GM12865 (cell line): ENCODE data around the gene CCDC149.

Experiments
- DNase-seq: peaks from one replicate; pipeline ENCODE4 v3.0.0; 2010; ENCODE audit warnings: low read depth
- H3K4me3 ChIP-seq: 2 replicates; pipeline ENCODE4 v1.5.1; 2011; ENCODE audit warnings: mild to moderate bottlenecking, low read depth, low read length, control low read depth
- CTCF ChIP-seq: IDR thresholded peaks from 2 replicates; pipeline ENCODE4 v1.5.1; 2011; ENCODE audit warnings: low read length, control low read depth, low read depth, inconsistent platforms; ENCODE audit not compliant: insufficient read depth; ENCODE audit errors: missing control alignments

Gene CCDC149

GRCh38 chr4:24862073-24862751 is 50.6 kb downstream of the CCDC149 start:
- peak; percentile 47 for DNase-seq
- no peak overlapping the region for H3K4me3 ChIP-seq
- no peak for TF ChIP-seq CTCF

- DNase-seq, result no peak
Observed at GRCh38 chr4:24858550-24858949, 54.3 kb downstream of the CCDC149 start.

GRCh38 chr4:24858026-24858425 is 54.8 kb downstream of the CCDC149 start:
- DNase-seq, result no peak
- no peak for TF ChIP-seq CTCF
- no peak overlapping the region for H3K4me3 ChIP-seq

More at GRCh38 chr4:24858550-24858949, 54.3 kb downstream of the CCDC149 start:
- no peak overlapping the region for H3K4me3 ChIP-seq
- no peak for TF ChIP-seq CTCF

DNA sequence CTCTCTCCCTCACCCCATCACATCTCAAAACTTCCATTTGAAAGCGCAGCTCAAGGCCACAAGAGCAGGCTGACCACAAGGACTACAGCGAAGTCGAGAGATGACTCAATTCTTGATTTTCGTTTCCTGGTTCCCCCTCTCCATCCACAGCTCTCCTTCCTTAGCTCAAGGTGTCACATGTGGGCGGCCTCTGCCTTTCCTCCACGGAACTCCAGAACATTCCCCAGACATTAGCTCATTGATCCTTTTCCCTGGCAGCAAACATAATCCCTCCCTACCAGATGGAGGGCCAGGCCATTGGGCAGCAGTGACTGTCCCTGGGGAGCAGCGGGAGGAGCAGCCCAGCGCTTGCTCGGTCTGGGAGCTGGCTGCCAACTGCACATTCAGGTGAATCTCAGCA is 56.3 kb downstream of the CCDC149 start:
- no peak overlapping the region for H3K4me3 ChIP-seq
- peak; percentile 75 for DNase-seq
- no peak for TF ChIP-seq CTCF

DNA sequence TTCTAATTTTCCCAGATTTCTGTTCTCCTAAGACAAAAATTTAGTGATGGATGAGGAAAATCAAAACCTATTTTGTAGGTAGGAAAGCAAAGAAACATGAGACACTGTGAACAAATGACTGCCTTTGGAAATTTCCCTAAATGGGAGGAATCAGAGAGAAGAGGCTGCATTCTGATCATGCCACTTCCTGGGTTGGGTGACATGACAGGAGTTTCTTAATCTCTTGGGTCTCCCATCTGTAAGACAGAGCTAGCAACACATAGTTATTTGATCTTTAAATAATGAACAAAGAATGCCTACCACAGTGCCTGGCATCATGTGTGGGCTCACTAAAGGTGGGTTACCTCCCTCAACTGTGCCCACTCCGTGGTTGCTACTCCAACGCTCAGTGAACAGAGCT is 57.1 kb downstream of the CCDC149 start:
- no peak for TF ChIP-seq CTCF
- no peak overlapping the region for H3K4me3 ChIP-seq
- no peak for DNase-seq

DNA sequence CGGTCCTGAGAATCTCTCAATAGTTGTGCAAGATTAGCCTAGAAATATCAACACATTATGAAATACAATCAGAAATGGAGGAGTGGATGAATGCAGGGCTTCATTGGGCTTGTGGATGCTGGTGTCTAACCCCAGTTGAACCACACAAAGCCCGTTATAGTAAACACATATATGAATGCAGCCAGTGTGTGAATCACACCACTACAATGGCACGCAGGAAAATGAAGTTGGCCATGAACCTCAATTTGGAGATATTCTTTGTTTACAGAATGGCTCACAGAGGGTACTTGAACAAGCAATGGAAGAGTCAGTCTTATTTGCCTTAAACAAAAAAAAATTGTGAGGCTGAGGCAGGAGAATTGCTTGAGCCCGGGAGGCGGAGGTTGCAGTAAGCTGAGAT is 59.7 kb downstream of the CCDC149 start:
- H3K4me3 ChIP-seq, result no peak overlapping the region
- no peak for DNase-seq
- no peak for TF ChIP-seq CTCF

DNA sequence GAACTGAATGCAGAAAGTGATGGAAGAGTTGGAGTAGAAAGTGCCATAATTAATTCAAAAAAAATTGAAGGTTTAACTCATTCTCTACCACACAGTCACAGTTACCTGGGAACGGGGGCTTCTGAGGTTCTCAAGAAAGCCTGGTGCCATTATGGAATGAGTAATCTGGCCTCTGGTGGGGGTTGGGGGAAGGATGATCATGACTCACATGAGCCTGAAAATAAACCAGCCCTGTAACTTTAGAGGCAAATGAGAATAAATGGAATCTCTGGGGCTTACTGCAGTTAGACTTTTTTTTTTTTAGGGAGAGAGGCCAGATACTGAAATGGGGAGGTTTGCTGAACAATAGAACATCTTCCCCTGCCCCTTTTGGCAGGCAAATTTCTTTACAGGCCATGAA is 62.2 kb downstream of the CCDC149 start:
- no peak for TF ChIP-seq CTCF
- no peak for DNase-seq
- no peak overlapping the region for H3K4me3 ChIP-seq
